ENCODE results near the gene SAFB. TPM values are rescaled to one million over a fixed set of nuclear protein-coding genes. Genes with fewer than 3 reads are reported as not detected.
A peak's percentile ranks its signal among the peaks of the same experiment; 100 is the strongest.

SAFB gene
- polyA plus RNA-seq, 3 donors: 12.2 to 76.6 (median 23.1) TPM

DNA sequence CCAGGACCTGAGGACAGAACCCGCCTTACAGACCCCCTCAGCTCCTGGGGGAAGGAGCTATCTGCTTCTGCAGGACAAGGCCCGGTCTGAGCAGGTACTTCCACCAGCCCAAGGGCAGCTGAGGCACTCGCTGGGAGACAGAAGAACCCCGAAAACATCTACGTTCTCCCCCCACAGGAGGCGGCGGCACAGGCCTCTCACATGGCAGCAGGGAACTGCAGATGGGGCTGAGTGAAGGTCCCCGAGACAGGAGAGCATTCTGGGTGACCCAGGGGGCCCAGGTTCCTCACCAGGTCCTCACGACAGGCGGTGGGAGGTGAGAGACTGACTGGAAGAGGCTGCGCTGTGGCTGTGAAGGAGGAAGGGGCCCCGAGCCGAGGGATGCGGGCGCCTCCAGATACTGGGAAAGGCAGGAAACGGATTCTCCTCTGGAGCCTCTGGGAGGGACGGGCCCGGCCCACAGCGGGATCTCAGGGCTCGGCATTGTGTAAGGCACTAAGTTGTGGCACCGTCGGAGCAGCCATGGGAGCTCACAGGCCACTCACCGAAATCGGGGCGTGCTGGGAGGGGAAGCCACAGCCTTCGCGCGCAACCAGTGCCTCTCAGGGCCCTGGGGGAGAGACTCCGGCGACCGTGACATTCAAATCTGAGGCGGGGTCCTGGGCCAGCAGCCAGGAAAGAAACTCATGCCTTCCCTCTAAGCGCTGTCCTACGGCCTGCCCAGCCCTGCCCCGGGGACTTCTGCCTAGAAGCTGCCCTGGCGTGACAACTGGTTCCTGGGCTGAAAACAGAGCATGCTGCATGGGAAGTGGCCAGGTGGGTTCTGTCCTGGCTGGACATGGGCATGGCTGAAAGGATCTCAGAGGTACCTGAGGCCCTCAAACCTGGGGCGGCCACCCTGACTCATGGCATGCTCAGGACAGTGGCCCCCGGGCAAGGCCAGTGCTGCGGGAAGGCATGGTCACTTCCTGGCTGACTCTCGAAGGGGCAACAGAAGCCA is 81.2 kb downstream of the SAFB start:
- H3K4me1 Mint-ChIP-seq: no peaks in the 10 kb centered on the region
- TF ChIP-seq, protein P1, sequence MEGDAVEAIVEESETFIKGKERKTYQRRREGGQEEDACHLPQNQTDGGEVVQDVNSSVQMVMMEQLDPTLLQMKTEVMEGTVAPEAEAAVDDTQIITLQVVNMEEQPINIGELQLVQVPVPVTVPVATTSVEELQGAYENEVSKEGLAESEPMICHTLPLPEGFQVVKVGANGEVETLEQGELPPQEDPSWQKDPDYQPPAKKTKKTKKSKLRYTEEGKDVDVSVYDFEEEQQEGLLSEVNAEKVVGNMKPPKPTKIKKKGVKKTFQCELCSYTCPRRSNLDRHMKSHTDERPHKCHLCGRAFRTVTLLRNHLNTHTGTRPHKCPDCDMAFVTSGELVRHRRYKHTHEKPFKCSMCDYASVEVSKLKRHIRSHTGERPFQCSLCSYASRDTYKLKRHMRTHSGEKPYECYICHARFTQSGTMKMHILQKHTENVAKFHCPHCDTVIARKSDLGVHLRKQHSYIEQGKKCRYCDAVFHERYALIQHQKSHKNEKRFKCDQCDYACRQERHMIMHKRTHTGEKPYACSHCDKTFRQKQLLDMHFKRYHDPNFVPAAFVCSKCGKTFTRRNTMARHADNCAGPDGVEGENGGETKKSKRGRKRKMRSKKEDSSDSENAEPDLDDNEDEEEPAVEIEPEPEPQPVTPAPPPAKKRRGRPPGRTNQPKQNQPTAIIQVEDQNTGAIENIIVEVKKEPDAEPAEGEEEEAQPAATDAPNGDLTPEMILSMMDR (IDR thresholded peaks at IDR 0.05): no peak
- 97% methylated on average over 34 of the region's 40 CpGs for WGBS (ENCODE audit: insufficient coverage)
- peak overlapping the region in 2 of 7 donors; percentile 30 to 76 for H3K27ac Mint-ChIP-seq
- Histone ChIP-seq H3K36me3 (replicated peaks in 1 of 2; ENCODE audit: control insufficient read depth in 1 of 2, insufficient read depth in 2 of 2, low read length in 2 of 2) (peaks cover 67 to 72% of the 10 kb centered on the region in 2 donors), H3K79me2 (ENCODE audit: insufficient read depth, low read length) (no peaks in the 10 kb centered on the region), H2AFZ (ENCODE audit: insufficient read depth, low read depth, low read length, poor library complexity, severe bottlenecking) (no peak overlapping the region), H3K4me1 (ENCODE audit: control insufficient read depth in 1 of 2, insufficient read depth in 2 of 2, low read length in 2 of 2) (no peaks in the 10 kb centered on the region), H3K4me3 (replicated peaks in 1 of 3; ENCODE audit: low read depth in 2 of 3, low read length in 3 of 3) (no peak overlapping the region), H3K9me3 (replicated peaks in 1 of 2; ENCODE audit: control insufficient read depth in 1 of 2, insufficient read depth in 1 of 2, low read length in 2 of 2) (no peaks in the 10 kb centered on the region), H3K4me2 (replicated peaks; ENCODE audit: extremely low read depth, low read length, poor library complexity, severe bottlenecking) (no peak overlapping the region), H3K27me3 (ENCODE audit: control insufficient read depth in 2 of 2, insufficient read depth in 2 of 2, low read length in 2 of 2) (no peaks in the 10 kb centered on the region), H4K20me1 (ENCODE audit: insufficient read depth, low read length) (peaks cover 3% of the 10 kb centered on the region), H3K9ac (ENCODE audit: insufficient read depth, low read length, poor library complexity, severe bottlenecking) (no peak overlapping the region), H3K27ac (ENCODE audit: low read depth in 1 of 2, low read length in 2 of 2) (no peak overlapping the region)
- intact Hi-C loops (cut with micrococcal nuclease): no loop called here
- H3K4me3 Mint-ChIP-seq: no peak overlapping the region
- DNase-seq: no peak
- no peaks in the 10 kb centered on the region for H3K27me3 Mint-ChIP-seq (ENCODE audit: low read depth in 3 of 3)
- H3K36me3 Mint-ChIP-seq: peaks cover 52 to 83% of the 10 kb centered on the region in 2 donors
- H3K9me3 Mint-ChIP-seq: peaks cover 0 to 3% (median 0%) of the 10 kb centered on the region in 7 donors

DNA sequence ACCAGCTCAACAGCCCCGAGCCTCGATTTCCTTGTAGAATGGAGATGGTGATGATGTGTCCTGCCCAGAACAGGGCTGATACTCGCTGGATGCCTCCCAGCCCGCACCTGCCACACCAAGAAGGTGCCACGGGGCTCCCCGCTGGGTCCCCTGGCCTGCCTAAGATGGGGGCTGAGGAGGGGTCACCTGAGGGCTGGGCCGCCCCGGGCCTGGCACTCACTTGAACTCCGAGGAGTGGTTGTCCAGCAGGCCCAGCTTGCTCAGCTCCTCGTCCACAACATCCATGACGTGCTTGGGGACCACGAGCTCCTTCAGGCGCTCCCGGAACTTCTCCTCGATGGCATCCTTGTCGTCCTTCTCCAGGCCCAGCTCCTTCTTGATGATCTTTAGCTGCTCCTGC is 82.7 kb downstream of the SAFB start:
- peaks cover 70 to 73% of the 10 kb centered on the region in 2 donors for H3K36me3 ChIP-seq (replicated peaks in 1 of 2; ENCODE audit: control insufficient read depth in 1 of 2, insufficient read depth in 2 of 2, low read length in 2 of 2)
- 92% methylated on average over 14 of the region's 16 CpGs for WGBS (ENCODE audit: insufficient coverage)
- no peaks in the 10 kb centered on the region for H3K4me1 ChIP-seq (ENCODE audit: control insufficient read depth in 1 of 2, insufficient read depth in 2 of 2, low read length in 2 of 2)
- H3K9ac ChIP-seq (ENCODE audit: insufficient read depth, low read length, poor library complexity, severe bottlenecking): no peak overlapping the region
- no peak overlapping the region for H2AFZ ChIP-seq (ENCODE audit: insufficient read depth, low read depth, low read length, poor library complexity, severe bottlenecking)
- H3K27ac ChIP-seq (ENCODE audit: low read depth in 1 of 2, low read length in 2 of 2): no peak overlapping the region
- Mint-ChIP-seq H3K4me3 (no peak overlapping the region), H3K4me1 (no peaks in the 10 kb centered on the region), H3K9me3 (peaks cover 0 to 3% (median 0%) of the 10 kb centered on the region in 7 donors), H3K27ac (peak overlapping the region in 1 of 7 donors; percentile 58), H3K36me3 (peaks cover 54 to 88% of the 10 kb centered on the region in 2 donors), H3K27me3 (ENCODE audit: low read depth in 3 of 3) (no peaks in the 10 kb centered on the region)
- H3K27me3 ChIP-seq (ENCODE audit: control insufficient read depth in 2 of 2, insufficient read depth in 2 of 2, low read length in 2 of 2): no peaks in the 10 kb centered on the region
- no peaks in the 10 kb centered on the region for H3K79me2 ChIP-seq (ENCODE audit: insufficient read depth, low read length)
- peak in 1 of 3 donors; percentile 3 for DNase-seq
- H4K20me1 ChIP-seq (ENCODE audit: insufficient read depth, low read length): no peaks in the 10 kb centered on the region
- H3K4me3 ChIP-seq (replicated peaks in 1 of 3; ENCODE audit: low read depth in 2 of 3, low read length in 3 of 3): no peak overlapping the region
- TF ChIP-seq, protein P1 (IDR thresholded peaks at IDR 0.05): no peak
- intact Hi-C loops (cut with micrococcal nuclease): no loop called here
- H3K9me3 ChIP-seq (replicated peaks in 1 of 2; ENCODE audit: control insufficient read depth in 1 of 2, insufficient read depth in 1 of 2, low read length in 2 of 2): no peaks in the 10 kb centered on the region
- H3K4me2 ChIP-seq (replicated peaks; ENCODE audit: extremely low read depth, low read length, poor library complexity, severe bottlenecking): no peak overlapping the region

Measured in CD14-positive monocyte (primary cell).